GM19455 (cell line): Measurements from ENCODE around the gene LUC7L3.
A peak's percentile ranks its signal among the peaks of the same experiment; 100 is the strongest.
"Not testable (repeated sequence)": the region's sequence is repeated elsewhere in the genome, so short reads cannot be mapped to it uniquely, and the experiment has no call there.

Source experiments
- ATAC-seq: cut with Tn5 transposase; IDR thresholded peaks from one replicate; pipeline ENCODE4 v1.9.1; 2021; ENCODE audit not compliant: unreplicated experiment

Gene LUC7L3

GRCh38 chr17:50719144-50719923 lies at the start of gene LUC7L3:
Gene LUC7L3 (plus strand): TSS chr17:50719603. CDS start chr17:50719733, 130 bp downstream.
- peak; percentile 91 for ATAC-seq

GRCh38 chr17:50672071-50672470 lies 47.3 kb upstream of the LUC7L3 start:
- ATAC-seq: no peak

GRCh38 chr17:50672831-50673551 lies 46.4 kb upstream of the LUC7L3 start:
- ATAC-seq: no peak

GRCh38 chr17:50675190-50675589 lies 44.2 kb upstream of the LUC7L3 start:
- ATAC-seq: no peak

- ATAC-seq: no peak
Measured at GRCh38 chr17:50675627-50676026, 43.8 kb upstream of the LUC7L3 start.

- no peak for ATAC-seq
Measured at GRCh38 chr17:50676065-50676975, 43.1 kb upstream of the LUC7L3 start.

GRCh38 chr17:50677851-50678375 lies 41.5 kb upstream of the LUC7L3 start:
- ATAC-seq: no peak

- no peak for ATAC-seq
Measured at GRCh38 chr17:50679008-50679544, 40.3 kb upstream of the LUC7L3 start.

GRCh38 chr17:50680126-50680525 lies 39.3 kb upstream of the LUC7L3 start:
- ATAC-seq: no peak

GRCh38 chr17:50680543-50681262 lies 38.7 kb upstream of the LUC7L3 start:
- not testable (repeated sequence) for ATAC-seq

GRCh38 chr17:50681263-50682200 lies 37.9 kb upstream of the LUC7L3 start:
- ATAC-seq: no peak

GRCh38 chr17:50682441-50682840 lies 37.0 kb upstream of the LUC7L3 start:
- no peak for ATAC-seq

- ATAC-seq: no peak
Measured at GRCh38 chr17:50682938-50683337, 36.5 kb upstream of the LUC7L3 start.

- no peak for ATAC-seq
Measured at GRCh38 chr17:50683434-50684287, 35.7 kb upstream of the LUC7L3 start.

GRCh38 chr17:50684288-50684611 lies 35.2 kb upstream of the LUC7L3 start:
- no peak for ATAC-seq

GRCh38 chr17:50684612-50685333 lies 34.6 kb upstream of the LUC7L3 start:
- ATAC-seq: no peak

GRCh38 chr17:50685334-50685665 lies 34.1 kb upstream of the LUC7L3 start:
- no peak for ATAC-seq
